HCT116 (cell line): ENCODE measurements around the gene ACTR1A. TPM values are rescaled to one million over a fixed set of nuclear protein-coding genes. Genes with fewer than 3 reads are reported as not detected.
"Not testable (repeated sequence)": the region's sequence is repeated elsewhere in the genome, so short reads cannot be mapped to it uniquely, and the experiment has no call there.

Experiments used
- ATAC-seq: fragments of 200-7000 bp; cut with Tn5 transposase; 2 replicates; pipeline ENCODE4 v1.9.1; 2020; ENCODE audit warnings: mild to moderate bottlenecking, moderate library complexity
- BruUV-seq: library from RNA; stranded (reverse); fragments of 400-500 nt; replicated peaks from 2 replicates; lab custom pipeline; 2021; lab: Mats Ljungman, UMichigan
- CTCF ChIA-PET: fragments of 300-600 bp; sonication (Branson Sonifier 250); formaldehyde crosslinking; loops from one replicate; lab custom pipeline; 2021; ENCODE audit warnings: antibody characterized with exemption; lab: Charles Lee
- POLR2A ChIA-PET: fragments of 300-600, 350-600 bp; sonication (Branson Sonifier 250); formaldehyde crosslinking; loops from one replicate; lab custom pipeline; 2021; ENCODE audit warnings: antibody characterized with exemption; lab: Charles Lee
- RAD21 ChIA-PET, 2 experiments: fragments of 300-600 bp; sonication (Branson Sonifier 250); formaldehyde crosslinking; loops; one replicate each; lab custom pipeline; 2023; ENCODE audit warnings: low total read pairs in 2 of 2; ENCODE audit not compliant: uncharacterized antibody in 2 of 2, unreplicated experiment in 2 of 2, low non-redundant PET in 1 of 2; lab: Charles Lee
- DNase-seq: peaks from one replicate; pipeline ENCODE4 v3.0.0-alpha.2; 2010; ENCODE audit warnings: low read depth, low spot score
- H2AFZ ChIP-seq: fragments of 200-600 bp; shearing (Covaris generic), sonication (generic); 2 replicates; pipeline ENCODE4 v1.6.1; 2017; ENCODE audit warnings: low read depth, mixed run types, mixed read lengths, antibody characterized with exemption, low read length; ENCODE audit not compliant: poor library complexity, severe bottlenecking
- H3K27ac ChIP-seq: 2 replicates; pipeline ENCODE4 v1.5.1; 2012; ENCODE audit warnings: low read depth, low read length
- H3K27me3 ChIP-seq: fragments of 200-600 bp; sonication (generic); 2 replicates; pipeline ENCODE4 v1.6.1; 2016; ENCODE audit warnings: mixed run types, low read length, mixed read lengths; ENCODE audit not compliant: insufficient read depth
- H3K36me3 ChIP-seq, 2 experiments: fragments of 200-500 bp in 1 of 2; fragments of 200-600 bp in 1 of 2; sonication (Bioruptor generic) in 1 of 2; sonication (generic) in 1 of 2; 2 replicates each; pipeline versions ENCODE4 v1.5.1 to v1.6.1; 2014 to 2016; ENCODE audit warnings: low read length in 2 of 2, inconsistent platforms in 1 of 2, mixed read lengths in 1 of 2, mixed run types in 1 of 2; ENCODE audit not compliant: insufficient read depth in 2 of 2, control insufficient read depth in 1 of 2
- H3K4me1 ChIP-seq, 2 experiments: fragments of 200-600 bp in 1 of 2; sonication (generic) in 1 of 2; 2 replicates each; pipeline versions ENCODE4 v1.5.1 to v1.6.1; 2012 to 2017; ENCODE audit warnings: low read length in 2 of 2, inconsistent platforms in 1 of 2, mild to moderate bottlenecking in 1 of 2, mixed read lengths in 1 of 2, mixed run types in 1 of 2, moderate library complexity in 1 of 2; ENCODE audit not compliant: insufficient read depth in 2 of 2, control insufficient read depth in 1 of 2
- H3K4me2 ChIP-seq: fragments of 200-600 bp; sonication (generic); 2 replicates; pipeline ENCODE4 v1.6.1; 2017; ENCODE audit warnings: mixed run types, low read length, mixed read lengths
- H3K4me3 ChIP-seq, 2 experiments: fragments of 200-600 bp in 1 of 2; sonication (generic) in 1 of 2; replicated peaks in 1 of 2; 2 replicates each; pipeline ENCODE4 v1.5.1; 2011 to 2016; ENCODE audit warnings: low read length in 2 of 2, control low read depth in 1 of 2, low read depth in 1 of 2, mild to moderate bottlenecking in 1 of 2, mixed read lengths in 1 of 2, mixed run types in 1 of 2
- H3K79me2 ChIP-seq: fragments of 200-600 bp; sonication (generic); 2 replicates; pipeline ENCODE4 v1.6.1; 2017; ENCODE audit warnings: mild to moderate bottlenecking, mixed run types, low read length, moderate library complexity, mixed read lengths; ENCODE audit not compliant: insufficient read depth
- H3K9ac ChIP-seq: fragments of 200-600 bp; sonication (generic); 2 replicates; pipeline ENCODE4 v1.6.1; 2016; ENCODE audit warnings: low read length, mixed read lengths
- H3K9me2 ChIP-seq: fragments of 200-600 bp; sonication (generic), shearing (Covaris generic); 2 replicates; pipeline ENCODE4 v1.6.1; 2017; ENCODE audit warnings: mixed run types, mild to moderate bottlenecking, moderate library complexity; ENCODE audit not compliant: insufficient read depth
- H3K9me3 ChIP-seq, 2 experiments: fragments of 200-500 bp in 1 of 2; fragments of 200-600 bp in 1 of 2; sonication (Bioruptor generic) in 1 of 2; sonication (generic) in 1 of 2; 2 replicates each; pipeline ENCODE4 v1.6.1; 2014 to 2017; ENCODE audit warnings: low read length in 2 of 2, mixed read lengths in 2 of 2, inconsistent platforms in 1 of 2, low read depth in 1 of 2, mild to moderate bottlenecking in 1 of 2, mixed run types in 1 of 2, moderate library complexity in 1 of 2; ENCODE audit not compliant: control insufficient read depth in 1 of 2, insufficient read depth in 1 of 2
- H4K20me1 ChIP-seq: fragments of 200-600 bp; sonication (generic), shearing (Covaris generic); 2 replicates; pipeline ENCODE4 v1.6.1; 2017; ENCODE audit warnings: mixed run types, mild to moderate bottlenecking, moderate library complexity; ENCODE audit not compliant: insufficient read depth
- CTCF ChIP-seq, 3 experiments: fragments of 200-600 bp in 1 of 3; sonication (generic) in 1 of 3; IDR thresholded peaks in 2 of 3; conservative IDR thresholded peaks in 1 of 3; 2 replicates each; pipeline ENCODE4 v1.5.1; 2012 to 2017; ENCODE audit warnings: low read depth in 2 of 3, low read length in 2 of 3, antibody characterized with exemption in 1 of 3, borderline replicate concordance in 1 of 3, control low read depth in 1 of 3, mild to moderate bottlenecking in 1 of 3, mixed read lengths in 1 of 3, mixed run types in 1 of 3, moderate library complexity in 1 of 3; ENCODE audit not compliant: insufficient read depth in 1 of 3
- ELF1 ChIP-seq: IDR thresholded peaks from 2 replicates; pipeline ENCODE4 v1.6.1; 2012; ENCODE audit warnings: low read depth, borderline replicate concordance
- EZH2 ChIP-seq: fragments of 200-600 bp; sonication (generic); IDR thresholded peaks from 2 replicates; pipeline ENCODE4 v1.6.1; 2017; ENCODE audit warnings: antibody characterized with exemption, mixed run types
- EZH2phosphoT487 ChIP-seq: fragments of 200-600 bp; IDR thresholded peaks from 2 replicates; pipeline ENCODE4 v1.6.1; 2018; ENCODE audit warnings: antibody characterized with exemption, borderline replicate concordance
- RAD21 ChIP-seq: IDR thresholded peaks from 2 replicates; pipeline ENCODE4 v1.6.1; 2012; ENCODE audit warnings: low read depth, mild to moderate bottlenecking
- REST ChIP-seq: IDR thresholded peaks from 2 replicates; pipeline ENCODE4 v1.6.1; 2012; ENCODE audit warnings: low read depth
- SIN3A ChIP-seq: IDR thresholded peaks from 2 replicates; pipeline ENCODE4 v1.6.1; 2012; ENCODE audit warnings: low read depth
- SRF ChIP-seq: IDR thresholded peaks from 2 replicates; pipeline ENCODE4 v1.6.1; 2012; ENCODE audit warnings: low read depth
- YY1 ChIP-seq: IDR thresholded peaks from 2 replicates; pipeline ENCODE4 v1.6.1; 2011; ENCODE audit warnings: low read length, low read depth, moderate library complexity, mild to moderate bottlenecking; ENCODE audit not compliant: insufficient replicate concordance; ENCODE audit errors: extremely low read depth
- intact Hi-C: fragments of 100-400 bp; cut with micrococcal nuclease; formaldehyde crosslinking; loops from 2 replicates; pipeline ENCODE4 v1.10.0; 2022
- total RNA-seq: library from RNA; stranded (reverse); gene quantifications from one replicate; pipeline ENCODE4 v1.2.1, GENCODE V29; 2021; ENCODE audit not compliant: unreplicated experiment
- TF ChIP-seq, protein P1 (sequence below): IDR thresholded peaks from 2 replicates; pipeline ENCODE4 v1.6.1; 2011; ENCODE audit warnings: mild to moderate bottlenecking, low read length, moderate library complexity; ENCODE audit not compliant: insufficient replicate concordance; ENCODE audit errors: extremely low read depth
- TF ChIP-seq, protein P2 (sequence below): IDR thresholded peaks from 2 replicates; pipeline ENCODE4 v1.6.1; 2012

ACTR1A gene
- total RNA-seq, 1 experiment from 2014 or later: 94.2 TPM

DNA sequence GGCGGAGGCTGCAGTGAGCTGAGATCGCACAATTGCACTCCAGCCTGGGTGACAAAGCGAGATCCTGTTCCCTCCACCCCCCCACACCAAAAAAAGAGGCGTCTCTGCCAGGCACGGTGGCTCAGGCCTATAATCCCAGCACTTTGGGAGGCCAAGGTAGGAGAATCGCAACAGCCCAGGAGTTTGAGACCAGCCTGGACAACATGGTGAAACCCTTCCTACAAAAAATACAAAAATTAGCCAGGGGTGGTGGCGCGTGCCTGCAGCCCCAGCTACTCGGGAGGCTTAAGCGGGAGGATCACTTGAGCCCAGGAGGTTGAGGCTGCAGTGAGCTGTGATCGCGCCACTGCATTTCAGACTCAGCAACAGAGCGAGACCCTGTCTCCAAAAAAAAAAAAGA, 1.8 kb downstream of the ACTR1A start:
- Histone ChIP-seq H3K4me2 (peak overlapping the region; percentile 84), H3K9ac (peak overlapping the region; percentile 72; the same call in 1 of the 2 replicates), H3K79me2 (peaks cover 71% of the 10 kb centered on the region), H3K4me1 (peaks cover 13 to 27% of the 10 kb centered on the region in 2 experiments)
- H3K36me3 ChIP-seq, H4K20me1 ChIP-seq, BruUV-seq, H3K27ac ChIP-seq, H3K9me2 ChIP-seq, H2AFZ ChIP-seq, H3K27me3 ChIP-seq, H3K9me3 ChIP-seq, ATAC-seq, DNase-seq, RAD21 ChIA-PET, H3K4me3 ChIP-seq: not testable (repeated sequence)
- intact Hi-C loops: loop anchor here (5.0 kb wide), 2 partner anchors 97 to 348 kb away; partner anchors contain the start of gene NOLC1
- POLR2A ChIA-PET: interaction anchor here (0.6 kb wide), 1 partner anchor 157 kb away, joined by 3 read pairs; no protein-coding TSS in a partner anchor
- CTCF ChIA-PET: interaction anchor here (1.5 to 5.3 kb wide), 3 partner anchors 22 to 101 kb away, joined by 3 to 103 read pairs (median 5); no protein-coding TSS in a partner anchor

- Histone ChIP-seq H3K36me3 (no peaks in the 10 kb centered on the region), H3K27me3 (no peaks in the 10 kb centered on the region), H3K4me2 (no peak overlapping the region), H3K9me3 (no peaks in the 10 kb centered on the region), H3K9me2 (no peaks in the 10 kb centered on the region), H3K4me1 (peaks cover 8 to 19% of the 10 kb centered on the region in 2 experiments), H3K79me2 (peaks cover 69% of the 10 kb centered on the region), H3K27ac (no peak overlapping the region), H3K4me3 (no peak overlapping the region), H4K20me1 (no peaks in the 10 kb centered on the region), H3K9ac (no peak overlapping the region), H2AFZ (no peak overlapping the region)
- ATAC-seq: no peak
- CTCF ChIA-PET: no interaction called here
- POLR2A ChIA-PET: no interaction called here
- DNase-seq: no peak
- intact Hi-C loops: no loop called here
- BruUV-seq: no TSS peak
- RAD21 ChIA-PET: no interaction called here
- TF ChIP-seq EZH2phosphoT487 (no peak), REST (no peak), ELF1 (no peak), RAD21 (no peak), YY1 (no peak), EZH2 (no peak), CTCF (IDR thresholded peaks at IDR 0.05 in 2 of 3, conservative IDR thresholded peaks at IDR 0.05 in 1 of 3; ENCODE audit: borderline replicate concordance in 1 of 3, insufficient read depth in 1 of 3, low read depth in 2 of 3, low read length in 2 of 3) (no peak), SIN3A (no peak), SRF (no peak)
- TF ChIP-seq, protein P1, sequence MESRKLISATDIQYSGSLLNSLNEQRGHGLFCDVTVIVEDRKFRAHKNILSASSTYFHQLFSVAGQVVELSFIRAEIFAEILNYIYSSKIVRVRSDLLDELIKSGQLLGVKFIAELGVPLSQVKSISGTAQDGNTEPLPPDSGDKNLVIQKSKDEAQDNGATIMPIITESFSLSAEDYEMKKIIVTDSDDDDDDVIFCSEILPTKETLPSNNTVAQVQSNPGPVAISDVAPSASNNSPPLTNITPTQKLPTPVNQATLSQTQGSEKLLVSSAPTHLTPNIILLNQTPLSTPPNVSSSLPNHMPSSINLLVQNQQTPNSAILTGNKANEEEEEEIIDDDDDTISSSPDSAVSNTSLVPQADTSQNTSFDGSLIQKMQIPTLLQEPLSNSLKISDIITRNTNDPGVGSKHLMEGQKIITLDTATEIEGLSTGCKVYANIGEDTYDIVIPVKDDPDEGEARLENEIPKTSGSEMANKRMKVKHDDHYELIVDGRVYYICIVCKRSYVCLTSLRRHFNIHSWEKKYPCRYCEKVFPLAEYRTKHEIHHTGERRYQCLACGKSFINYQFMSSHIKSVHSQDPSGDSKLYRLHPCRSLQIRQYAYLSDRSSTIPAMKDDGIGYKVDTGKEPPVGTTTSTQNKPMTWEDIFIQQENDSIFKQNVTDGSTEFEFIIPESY: no peak
- TF ChIP-seq, protein P2, sequence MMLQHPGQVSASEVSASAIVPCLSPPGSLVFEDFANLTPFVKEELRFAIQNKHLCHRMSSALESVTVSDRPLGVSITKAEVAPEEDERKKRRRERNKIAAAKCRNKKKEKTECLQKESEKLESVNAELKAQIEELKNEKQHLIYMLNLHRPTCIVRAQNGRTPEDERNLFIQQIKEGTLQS: no peak
These were observed 3.2 kb downstream of the ACTR1A start for GRCh38 chr10:102499356-102499755.
